ENCODE measurements around the gene MDFIC2.

DNA sequence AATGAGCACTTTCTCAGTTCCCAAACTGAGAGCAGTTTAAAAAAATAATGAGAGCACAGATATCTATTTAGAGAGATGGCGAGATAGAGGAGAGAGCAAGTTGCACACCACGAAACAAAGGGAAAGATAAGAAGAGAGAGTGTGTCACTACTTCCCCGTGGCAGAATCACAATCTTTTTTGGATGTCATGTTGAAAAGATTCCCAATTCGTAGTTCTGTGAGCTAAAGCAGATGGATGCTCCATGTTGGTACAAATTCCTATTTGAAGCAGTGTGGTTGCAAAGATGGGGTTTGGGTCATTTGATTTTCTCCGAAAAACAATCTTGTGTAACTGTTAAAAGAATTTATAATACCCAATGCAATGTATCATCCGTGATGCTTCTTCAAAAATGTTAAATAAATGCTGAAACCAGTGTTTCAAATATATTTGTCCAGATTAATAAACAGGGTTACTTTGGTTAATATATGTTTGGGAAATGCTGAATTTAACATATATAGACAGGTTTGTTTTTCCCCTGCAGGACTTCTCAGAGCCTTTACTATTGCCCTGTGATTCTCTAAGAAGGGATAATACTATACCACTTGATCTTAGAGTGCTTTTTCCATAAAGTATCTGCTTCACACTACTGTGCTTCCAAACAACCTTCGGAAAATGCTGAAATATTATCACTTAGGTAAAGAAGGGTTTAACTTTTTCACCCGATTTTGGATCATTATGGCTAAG lies 128.5 kb downstream of the MDFIC2 start:
- TF ChIP-seq, protein P1, sequence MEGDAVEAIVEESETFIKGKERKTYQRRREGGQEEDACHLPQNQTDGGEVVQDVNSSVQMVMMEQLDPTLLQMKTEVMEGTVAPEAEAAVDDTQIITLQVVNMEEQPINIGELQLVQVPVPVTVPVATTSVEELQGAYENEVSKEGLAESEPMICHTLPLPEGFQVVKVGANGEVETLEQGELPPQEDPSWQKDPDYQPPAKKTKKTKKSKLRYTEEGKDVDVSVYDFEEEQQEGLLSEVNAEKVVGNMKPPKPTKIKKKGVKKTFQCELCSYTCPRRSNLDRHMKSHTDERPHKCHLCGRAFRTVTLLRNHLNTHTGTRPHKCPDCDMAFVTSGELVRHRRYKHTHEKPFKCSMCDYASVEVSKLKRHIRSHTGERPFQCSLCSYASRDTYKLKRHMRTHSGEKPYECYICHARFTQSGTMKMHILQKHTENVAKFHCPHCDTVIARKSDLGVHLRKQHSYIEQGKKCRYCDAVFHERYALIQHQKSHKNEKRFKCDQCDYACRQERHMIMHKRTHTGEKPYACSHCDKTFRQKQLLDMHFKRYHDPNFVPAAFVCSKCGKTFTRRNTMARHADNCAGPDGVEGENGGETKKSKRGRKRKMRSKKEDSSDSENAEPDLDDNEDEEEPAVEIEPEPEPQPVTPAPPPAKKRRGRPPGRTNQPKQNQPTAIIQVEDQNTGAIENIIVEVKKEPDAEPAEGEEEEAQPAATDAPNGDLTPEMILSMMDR (IDR thresholded peaks at IDR 0.05; ENCODE audit: low read length), result no peak
- no peak for TF ChIP-seq EZH2 (optimal IDR thresholded peaks at IDR 0.05; ENCODE audit: low read depth, low read length)
- no peak for TF ChIP-seq EZH2phosphoT487 (IDR thresholded peaks at IDR 0.05; ENCODE audit: low read length)

Measured in MM.1S (cell line).